ENCODE data around the gene MYOD1.

Gene MYOD1

DNA sequence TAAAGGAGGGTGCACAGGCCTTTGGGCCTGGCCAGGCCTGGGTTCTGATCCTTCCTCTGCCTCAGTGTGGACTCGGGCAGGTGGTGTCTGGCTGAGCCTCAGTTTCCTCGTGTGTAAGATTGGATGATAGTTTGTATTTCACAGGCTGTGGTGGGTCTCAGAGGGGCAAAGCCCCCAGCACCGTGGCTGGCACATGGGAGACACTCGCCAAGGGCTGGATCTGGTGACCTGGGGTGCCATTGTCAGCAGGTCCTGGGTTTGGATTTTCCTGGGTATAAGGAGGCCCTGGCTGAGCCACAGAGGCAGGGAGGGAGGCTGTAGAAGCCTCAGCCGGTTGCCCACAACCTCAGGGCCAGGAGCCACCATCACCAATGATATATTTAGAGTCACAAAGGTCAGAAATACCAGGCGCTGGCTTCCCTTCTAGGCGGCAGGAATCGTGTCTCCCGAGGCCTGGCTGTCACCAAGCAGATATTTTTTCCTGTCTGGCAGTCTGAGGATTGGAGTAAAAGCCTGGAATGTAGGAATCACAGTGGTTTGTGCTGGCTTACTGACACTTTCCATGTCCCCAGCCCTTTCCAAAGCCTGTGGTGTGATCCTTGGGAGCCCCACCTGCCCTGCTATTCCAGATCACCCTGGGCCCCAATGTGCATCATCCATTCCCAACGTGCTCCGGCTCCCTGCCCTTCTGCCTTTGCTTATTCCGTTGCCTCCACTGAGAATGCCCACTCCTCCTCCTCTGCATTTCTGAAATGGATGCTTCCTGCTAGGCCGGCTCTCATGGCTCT is 30.8 kb downstream of the MYOD1 start:
- TF ChIP-seq JUND (IDR thresholded peaks at IDR 0.05; ENCODE audit: low read depth), result no peak
- DNase-seq (ENCODE audit: low read depth in 1 of 2, low spot score in 1 of 2), result no peak
- in situ Hi-C loops (cut with HindIII; ENCODE audit: low pct_unique_long_range_greater_than_20kb, low sequenced_read_pairs), result no loop called here

DNA sequence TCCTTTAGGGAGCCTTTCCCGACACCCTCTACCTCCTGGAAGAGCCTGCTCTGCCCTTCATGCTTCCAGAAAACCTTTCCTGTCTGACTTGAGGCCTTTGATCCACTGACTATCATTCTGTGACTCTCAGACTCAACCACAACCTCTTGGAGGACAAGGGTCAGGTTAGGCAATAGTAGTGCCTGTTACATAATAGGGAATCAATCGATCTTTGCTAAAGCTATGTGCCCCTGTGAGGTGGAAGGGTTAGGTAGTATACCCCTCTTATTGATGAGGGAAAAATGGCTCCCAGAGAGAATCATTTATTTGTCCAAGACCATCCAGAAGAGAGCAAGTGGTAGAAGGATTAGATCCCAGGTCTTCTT is 31.4 kb downstream of the MYOD1 start:
- TF ChIP-seq JUND (IDR thresholded peaks at IDR 0.05; ENCODE audit: low read depth), result no peak
- DNase-seq (ENCODE audit: low read depth in 1 of 2, low spot score in 1 of 2), result no peak
- in situ Hi-C loops (cut with HindIII; ENCODE audit: low pct_unique_long_range_greater_than_20kb, low sequenced_read_pairs), result no loop called here

DNA sequence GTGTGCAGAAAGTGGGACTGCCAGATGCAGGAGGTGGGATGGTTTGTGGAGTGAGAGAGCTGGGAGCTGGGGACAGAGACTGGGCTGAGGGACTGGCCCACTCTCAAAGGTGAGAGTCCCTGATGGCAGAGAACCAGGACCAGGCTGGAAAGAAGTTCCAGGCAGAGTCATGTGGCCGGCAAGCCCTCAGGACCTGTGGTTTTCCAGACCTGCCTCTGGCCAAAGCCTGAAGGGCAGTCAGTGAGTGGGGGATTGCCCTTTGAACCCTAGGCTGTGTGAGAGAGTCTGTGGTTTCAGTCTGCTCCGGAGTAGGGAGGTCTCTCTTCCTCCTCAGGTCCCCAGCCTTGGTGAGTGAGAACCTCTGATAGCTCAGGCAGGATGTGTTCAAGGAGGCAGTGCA is 32.2 kb downstream of the MYOD1 start:
- no peak for DNase-seq (ENCODE audit: low read depth in 1 of 2, low spot score in 1 of 2)
- in situ Hi-C loops (cut with HindIII; ENCODE audit: low pct_unique_long_range_greater_than_20kb, low sequenced_read_pairs), result no loop called here
- TF ChIP-seq JUND (IDR thresholded peaks at IDR 0.05; ENCODE audit: low read depth), result no peak

DNA sequence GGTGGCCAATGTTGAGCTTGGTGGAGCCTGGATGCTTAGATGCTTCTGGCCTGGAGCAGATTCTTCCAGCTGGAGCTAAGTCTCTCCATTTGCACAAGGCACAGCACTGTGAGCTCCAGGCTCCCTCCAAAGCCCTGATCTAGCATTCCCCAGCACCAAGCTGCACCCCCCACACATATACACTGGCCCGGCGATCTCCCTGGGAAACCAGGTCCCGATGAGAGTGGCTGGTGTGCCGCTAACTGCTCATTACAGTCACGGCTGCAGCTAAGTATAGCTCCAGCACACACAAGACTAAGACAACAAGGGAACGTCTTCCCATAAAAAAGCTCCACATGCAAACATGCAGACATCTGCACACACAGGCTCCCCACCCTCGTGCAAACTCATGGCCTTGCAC is 32.8 kb downstream of the MYOD1 start:
- in situ Hi-C loops (cut with HindIII; ENCODE audit: low pct_unique_long_range_greater_than_20kb, low sequenced_read_pairs), result no loop called here

DNA sequence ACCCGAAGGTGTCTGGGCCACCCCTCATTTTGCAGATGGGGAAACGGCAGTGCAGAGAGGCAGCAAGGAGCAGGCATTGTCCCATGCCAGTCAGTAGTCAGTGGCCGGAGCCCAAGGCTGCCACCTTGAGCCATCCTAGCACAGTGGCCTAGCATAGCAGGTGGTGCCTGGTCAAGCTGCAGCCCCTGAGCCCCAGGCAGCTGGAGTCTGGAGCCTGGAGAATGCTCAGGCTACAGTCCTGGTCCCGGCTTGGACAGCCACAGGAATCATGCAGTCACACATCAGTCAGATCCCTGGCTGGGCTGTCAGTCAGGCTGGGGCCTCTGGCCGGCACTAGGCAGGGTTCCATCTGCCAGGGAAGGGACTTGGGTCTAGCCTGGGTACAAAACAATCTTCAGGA is 33.8 kb downstream of the MYOD1 start:
- TF ChIP-seq JUND (IDR thresholded peaks at IDR 0.05; ENCODE audit: low read depth), result no peak
- in situ Hi-C loops (cut with HindIII; ENCODE audit: low pct_unique_long_range_greater_than_20kb, low sequenced_read_pairs), result no loop called here
- DNase-seq (ENCODE audit: low read depth in 1 of 2, low spot score in 1 of 2), result no peak

More for the DNA sequence above, 32.8 kb downstream of the MYOD1 start:
- DNase-seq (ENCODE audit: low read depth in 1 of 2, low spot score in 1 of 2), result no peak
- no peak for TF ChIP-seq JUND (IDR thresholded peaks at IDR 0.05; ENCODE audit: low read depth)

DNA sequence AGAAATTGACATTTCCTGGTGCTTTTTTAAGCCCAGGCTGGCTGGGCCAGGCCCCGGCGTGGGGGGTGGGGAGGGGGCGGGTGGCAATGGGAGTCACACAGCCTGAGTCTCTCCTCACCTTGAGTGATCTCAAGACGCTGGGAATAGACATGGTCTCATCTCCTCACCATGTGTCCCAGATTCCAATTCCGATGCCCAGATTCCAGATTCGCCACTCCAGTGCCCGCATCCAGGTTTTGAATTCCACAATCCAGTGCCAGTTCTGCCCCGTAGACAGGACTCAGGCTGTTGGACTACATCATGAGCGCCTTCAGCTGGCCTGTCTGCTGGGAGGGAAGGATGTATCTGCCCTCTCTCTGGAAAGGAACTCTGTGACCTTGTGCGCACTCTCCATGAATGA is 34.3 kb downstream of the MYOD1 start:
- in situ Hi-C loops (cut with HindIII; ENCODE audit: low pct_unique_long_range_greater_than_20kb, low sequenced_read_pairs), result no loop called here

DNA sequence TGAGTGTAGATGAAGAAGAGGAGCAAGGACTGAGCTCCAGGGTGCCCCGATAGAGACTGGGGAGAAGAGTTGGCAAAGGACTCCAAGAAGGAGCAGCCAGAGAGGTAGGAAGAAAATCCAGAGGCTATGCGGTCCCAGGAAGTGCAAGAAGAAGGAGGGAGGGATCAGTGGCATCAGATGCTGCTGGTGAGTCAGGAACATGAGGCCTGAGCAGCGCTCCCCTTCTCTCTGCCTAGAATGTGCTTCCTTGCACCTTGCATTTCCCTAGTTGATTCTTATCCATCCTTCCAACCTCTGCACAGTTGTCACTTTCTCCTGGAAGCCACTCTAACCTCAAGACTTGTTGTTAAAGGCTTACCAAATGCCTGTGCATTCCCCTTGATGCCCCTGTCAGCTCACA is 36.5 kb downstream of the MYOD1 start:
- TF ChIP-seq JUND (IDR thresholded peaks at IDR 0.05; ENCODE audit: low read depth), result no peak
- in situ Hi-C loops (cut with HindIII; ENCODE audit: low pct_unique_long_range_greater_than_20kb, low sequenced_read_pairs), result no loop called here
- DNase-seq (ENCODE audit: low read depth in 1 of 2, low spot score in 1 of 2), result no peak

More for the DNA sequence above, 34.3 kb downstream of the MYOD1 start:
- TF ChIP-seq JUND (IDR thresholded peaks at IDR 0.05; ENCODE audit: low read depth), result no peak
- DNase-seq (ENCODE audit: low read depth in 1 of 2, low spot score in 1 of 2), result no peak

DNA sequence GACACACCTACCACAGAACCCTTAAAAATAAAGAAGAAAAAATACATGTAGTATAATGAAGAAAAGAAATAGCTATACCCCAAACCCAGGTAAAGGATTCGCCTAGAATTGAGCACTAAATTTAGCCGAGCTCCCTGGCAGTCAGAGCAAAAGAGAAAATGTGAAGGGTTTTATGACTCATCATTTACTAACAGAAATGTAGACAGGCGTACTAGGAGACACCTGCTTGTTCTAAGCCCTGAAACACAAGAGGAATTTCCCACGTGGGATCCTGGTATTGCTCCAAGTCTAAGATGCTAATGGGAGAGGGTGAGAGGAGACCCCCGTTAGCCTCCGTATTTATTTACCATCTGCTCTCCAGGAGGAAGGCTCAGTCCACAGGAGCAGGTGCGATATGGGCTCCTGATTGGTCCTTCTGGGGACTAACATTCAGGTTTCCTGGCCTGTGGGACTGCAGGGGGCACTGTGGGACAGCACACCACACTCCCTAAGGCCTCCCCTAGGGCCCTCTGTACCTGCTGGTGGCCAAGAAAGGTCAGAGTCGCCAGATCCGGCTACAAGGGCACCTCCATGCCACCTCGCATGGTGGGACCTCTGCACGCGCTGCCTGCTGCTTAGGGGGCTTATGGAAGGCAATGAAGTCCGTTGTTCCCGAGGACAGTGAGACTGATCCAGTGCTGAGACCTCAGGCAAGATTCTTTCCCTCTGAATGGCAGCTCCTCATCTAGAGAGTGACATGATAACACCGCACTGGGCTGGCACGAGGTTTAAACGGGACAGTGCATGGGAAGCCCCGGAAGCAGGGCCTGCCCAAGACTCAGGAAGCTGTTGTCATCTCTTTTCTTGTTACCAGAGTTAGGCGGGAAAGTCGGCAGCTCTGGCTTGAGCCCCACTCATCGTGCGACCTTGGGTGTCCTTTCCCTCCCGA is 41.0 kb downstream of the MYOD1 start:
- peak in 1 of 2 experiments; percentile 45 for DNase-seq (ENCODE audit: low read depth in 1 of 2, low spot score in 1 of 2)
- in situ Hi-C loops (cut with HindIII; ENCODE audit: low pct_unique_long_range_greater_than_20kb, low sequenced_read_pairs), result no loop called here
- no peak for TF ChIP-seq JUND (IDR thresholded peaks at IDR 0.05; ENCODE audit: low read depth)

DNA sequence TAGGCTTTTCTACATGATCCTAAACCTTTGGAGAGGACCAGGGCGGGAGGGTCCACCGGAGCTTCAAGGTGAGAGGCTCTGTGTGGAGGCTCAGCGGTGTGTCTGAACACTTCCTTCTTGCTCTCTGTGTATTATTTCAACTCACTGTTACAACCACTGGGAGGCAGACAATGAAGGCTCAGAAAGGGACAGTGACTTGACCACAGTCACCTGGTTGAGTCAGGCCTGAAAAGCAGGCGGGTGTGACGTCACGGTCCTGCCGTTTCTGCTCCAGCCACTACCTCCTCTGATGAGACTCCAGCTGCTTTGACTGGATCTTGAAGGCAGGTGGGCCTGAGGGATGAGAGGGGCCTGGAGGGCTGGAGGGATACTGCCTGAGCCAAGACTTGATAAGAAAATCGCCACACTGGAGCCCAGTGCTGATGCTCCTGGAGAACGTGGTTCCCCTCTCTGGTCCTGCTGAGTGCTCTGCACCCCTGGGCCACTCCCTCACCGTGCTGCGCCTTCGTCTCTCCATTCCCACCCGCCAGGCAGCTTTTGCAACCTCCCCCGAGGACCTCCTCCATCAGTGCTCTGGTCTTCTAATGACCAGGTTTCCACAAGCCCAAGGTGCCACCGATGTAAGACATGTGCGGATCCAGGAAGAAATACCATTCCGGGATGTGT is 43.1 kb downstream of the MYOD1 start:
- no peak for TF ChIP-seq JUND (IDR thresholded peaks at IDR 0.05; ENCODE audit: low read depth)
- in situ Hi-C loops (cut with HindIII; ENCODE audit: low pct_unique_long_range_greater_than_20kb, low sequenced_read_pairs), result no loop called here
- peak in 1 of 2 experiments; percentile 50 for DNase-seq (ENCODE audit: low read depth in 1 of 2, low spot score in 1 of 2)

DNA sequence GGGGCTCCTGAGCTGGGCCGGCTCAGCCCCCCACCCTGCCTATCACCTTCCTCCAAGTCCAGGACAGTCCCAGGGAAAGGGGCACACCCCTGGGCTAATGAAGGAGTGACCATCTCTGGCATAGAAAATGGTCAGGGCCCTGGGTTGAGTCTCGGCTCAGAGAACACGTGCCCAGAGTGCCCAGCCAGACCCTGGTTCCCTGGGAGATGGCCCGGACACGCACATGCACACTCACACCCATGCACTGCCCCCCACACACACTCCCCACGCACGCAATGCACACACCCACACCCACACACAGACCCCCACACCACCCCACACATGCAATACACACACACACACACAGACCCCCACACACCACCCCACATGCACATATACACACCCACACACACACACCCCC is 43.9 kb downstream of the MYOD1 start:
- in situ Hi-C loops (cut with HindIII; ENCODE audit: low pct_unique_long_range_greater_than_20kb, low sequenced_read_pairs), result no loop called here
- no peak for DNase-seq (ENCODE audit: low read depth in 1 of 2, low spot score in 1 of 2)
- TF ChIP-seq JUND (IDR thresholded peaks at IDR 0.05; ENCODE audit: low read depth), result no peak

DNA sequence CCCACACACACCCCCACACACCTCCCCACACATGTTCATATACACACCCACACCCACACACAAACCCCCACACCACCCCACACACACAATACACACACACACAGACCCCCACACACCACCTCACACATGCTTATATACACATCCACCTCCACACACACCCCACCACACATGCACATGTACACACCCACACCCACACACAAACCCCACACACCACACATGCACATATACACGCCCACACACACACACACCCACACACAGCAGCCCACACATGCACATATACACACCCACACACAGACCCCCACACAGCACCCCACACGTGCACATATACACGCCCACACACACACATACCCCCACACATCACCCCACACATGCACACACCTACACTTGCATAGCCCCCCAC is 44.3 kb downstream of the MYOD1 start:
- TF ChIP-seq JUND (IDR thresholded peaks at IDR 0.05; ENCODE audit: low read depth), result no peak
- in situ Hi-C loops (cut with HindIII; ENCODE audit: low pct_unique_long_range_greater_than_20kb, low sequenced_read_pairs), result no loop called here
- no peak for DNase-seq (ENCODE audit: low read depth in 1 of 2, low spot score in 1 of 2)

DNA sequence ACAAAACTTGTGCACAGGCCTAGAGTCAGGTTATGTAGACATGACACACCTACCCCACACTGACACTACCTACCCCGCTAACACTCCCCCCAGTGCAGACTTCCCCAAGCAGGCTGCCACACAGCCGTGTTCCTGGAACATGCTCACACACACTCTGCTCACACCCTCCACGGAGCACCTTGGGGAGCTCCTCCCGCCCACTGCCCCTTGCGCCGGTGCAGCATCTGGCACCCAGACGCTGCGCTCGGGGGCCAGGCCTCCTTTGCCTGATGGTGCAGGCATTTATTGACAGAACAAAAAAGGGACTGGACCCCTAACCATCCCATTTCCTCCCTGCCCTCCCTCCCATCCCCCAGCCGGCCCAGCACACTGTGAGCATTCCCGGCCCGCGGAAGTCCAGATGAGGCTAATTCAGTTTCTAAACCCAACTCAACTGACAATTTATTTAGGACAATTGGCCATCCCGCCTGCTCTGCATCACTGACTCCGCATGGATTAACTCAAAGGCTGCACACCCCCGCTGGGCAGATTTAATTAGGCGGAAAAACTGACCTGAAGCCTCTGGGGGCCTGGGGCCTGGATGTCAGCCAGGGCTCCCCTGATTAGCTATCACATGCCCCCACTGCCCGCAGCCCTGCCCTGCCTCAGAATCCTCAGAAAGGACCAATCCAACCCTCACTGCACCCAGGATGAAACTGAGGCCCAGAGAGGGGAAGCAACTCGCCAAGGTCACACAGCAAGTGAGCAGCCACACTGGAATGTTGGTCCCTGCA is 45.3 kb downstream of the MYOD1 start:
- no peak for TF ChIP-seq JUND (IDR thresholded peaks at IDR 0.05; ENCODE audit: low read depth)
- no peak for DNase-seq (ENCODE audit: low read depth in 1 of 2, low spot score in 1 of 2)
- in situ Hi-C loops (cut with HindIII; ENCODE audit: low pct_unique_long_range_greater_than_20kb, low sequenced_read_pairs), result no loop called here

All from T47D (cell line).